Kidney epithelial cell (primary cell): ENCODE measurements around the gene PPP1R1C. TPM values are rescaled to one million over a fixed set of nuclear protein-coding genes. Genes with fewer than 3 reads are reported as not detected.

ENCODE experiments used
- DNase-seq: peaks from one replicate; pipeline ENCODE4 v3.0.0-alpha.2; 2010; ENCODE audit warnings: low read depth
- H3K27me3 ChIP-seq: 2 replicates; pipeline ENCODE4 v1.6.0; 2011; ENCODE audit warnings: low read length; ENCODE audit not compliant: control insufficient read depth, insufficient read depth
- H3K36me3 ChIP-seq: 2 replicates; pipeline ENCODE4 v1.5.1; 2011; ENCODE audit warnings: low read length; ENCODE audit not compliant: control insufficient read depth, insufficient read depth
- H3K4me3 ChIP-seq: 2 replicates; pipeline ENCODE4 v1.5.1; 2011; ENCODE audit warnings: low read depth, mild to moderate bottlenecking, control low read depth, low read length
- CTCF ChIP-seq: IDR thresholded peaks from 2 replicates; pipeline ENCODE4 v1.5.1; 2011; ENCODE audit warnings: mild to moderate bottlenecking, moderate library complexity, low read length, control low read depth, inconsistent platforms; ENCODE audit not compliant: insufficient read depth, poor library complexity, severe bottlenecking
- total RNA-seq: library from RNA; depleted of rRNA; stranded (reverse); fragments of >200 nt; gene quantifications from 2 replicates; pipeline ENCODE4 v1.2.3, GENCODE V29; 2015

PPP1R1C gene
- total RNA-seq, 1 donor from 2014 or later = 2.1 TPM

DNA sequence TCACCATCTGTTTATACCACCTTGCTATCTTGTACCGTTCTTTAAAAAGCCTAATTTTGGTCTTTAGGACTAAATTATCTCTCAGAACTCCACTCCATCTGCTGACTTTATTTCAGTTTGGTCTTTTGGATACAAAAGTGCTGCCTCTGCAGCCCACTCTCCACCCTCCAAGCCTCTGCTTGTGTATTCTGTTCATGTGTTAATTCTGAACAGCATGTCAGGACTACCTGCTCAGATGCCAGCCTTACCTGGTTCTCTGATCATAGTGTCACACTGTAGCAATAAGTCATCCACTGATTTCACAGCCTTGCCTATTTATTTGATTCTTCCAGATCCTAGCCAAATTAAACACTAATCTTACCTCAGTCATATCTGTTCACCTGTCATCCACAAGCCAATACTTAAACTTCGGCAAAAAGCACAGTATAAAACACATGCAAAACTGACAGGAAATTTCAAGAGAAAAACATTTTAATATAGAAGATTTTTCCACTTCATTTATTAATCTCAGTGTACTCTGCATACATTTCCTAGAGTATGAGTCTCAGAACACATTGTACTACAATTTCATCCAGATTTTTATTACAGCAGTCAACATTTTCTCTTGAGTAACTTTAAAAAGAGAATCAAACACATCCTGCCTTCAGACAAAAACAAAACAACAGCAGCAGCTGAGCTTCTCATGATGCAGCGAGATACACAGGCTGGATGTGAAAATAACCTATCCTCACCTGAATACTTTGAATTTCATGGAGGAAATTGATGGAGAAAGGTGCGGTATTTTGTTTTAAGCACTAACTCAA, 64.9 kb downstream of the PPP1R1C start:
- H3K27me3 ChIP-seq = no peaks in the 10 kb centered on the region
- no peak for DNase-seq
- no peak for TF ChIP-seq CTCF
- H3K4me3 ChIP-seq = no peak overlapping the region
- H3K36me3 ChIP-seq = no peaks in the 10 kb centered on the region

DNA sequence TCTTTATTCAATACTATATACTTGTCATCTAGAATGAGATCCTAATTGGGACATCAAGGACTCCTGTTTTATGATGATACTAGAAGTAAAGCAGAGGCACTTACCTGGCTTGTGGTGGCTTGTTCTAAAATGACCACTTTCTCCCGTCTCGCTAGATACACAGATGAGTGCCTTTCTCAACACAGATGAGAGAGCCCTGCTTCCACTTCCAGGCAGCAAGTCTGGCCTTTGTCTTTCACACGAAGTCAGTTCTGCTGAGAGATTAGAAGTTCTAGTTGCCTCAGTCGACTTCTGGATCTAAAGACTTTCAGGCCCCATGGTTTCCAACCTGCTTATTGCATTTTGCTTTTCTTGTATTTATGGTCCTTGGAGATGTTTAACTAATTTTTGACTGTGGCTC, 70.3 kb downstream of the PPP1R1C start:
- no peaks in the 10 kb centered on the region for H3K36me3 ChIP-seq
- H3K27me3 ChIP-seq = no peaks in the 10 kb centered on the region
- no peak for DNase-seq
- H3K4me3 ChIP-seq = no peak overlapping the region
- TF ChIP-seq CTCF = no peak

DNA sequence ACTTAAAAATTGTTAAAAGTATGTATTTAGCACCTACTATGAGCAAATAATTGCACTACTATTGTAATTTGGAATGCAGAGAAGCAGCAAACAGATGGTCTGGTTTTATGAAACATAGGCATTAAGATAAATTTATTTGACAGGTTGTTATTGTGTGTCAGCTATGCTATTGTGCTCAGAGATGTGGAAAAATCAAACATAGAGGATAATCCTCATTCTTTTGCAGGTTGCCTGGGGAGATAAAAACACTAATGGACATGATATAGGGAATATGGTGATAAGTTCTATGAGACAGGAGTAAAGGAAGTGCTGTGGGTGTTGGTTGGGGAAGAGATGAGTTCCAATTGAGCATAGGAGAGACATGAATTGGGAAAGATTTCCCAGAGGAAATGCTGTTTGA, 71.3 kb downstream of the PPP1R1C start:
- no peak overlapping the region for H3K4me3 ChIP-seq
- no peaks in the 10 kb centered on the region for H3K27me3 ChIP-seq
- DNase-seq = no peak
- TF ChIP-seq CTCF = no peak
- H3K36me3 ChIP-seq = no peaks in the 10 kb centered on the region

- no peaks in the 10 kb centered on the region for H3K36me3 ChIP-seq
- no peak for TF ChIP-seq CTCF
- no peak overlapping the region for H3K4me3 ChIP-seq
- no peaks in the 10 kb centered on the region for H3K27me3 ChIP-seq
- no peak for DNase-seq
These were observed 72.4 kb downstream of the PPP1R1C start for GRCh38 chr2:182058056-182058455.

DNA sequence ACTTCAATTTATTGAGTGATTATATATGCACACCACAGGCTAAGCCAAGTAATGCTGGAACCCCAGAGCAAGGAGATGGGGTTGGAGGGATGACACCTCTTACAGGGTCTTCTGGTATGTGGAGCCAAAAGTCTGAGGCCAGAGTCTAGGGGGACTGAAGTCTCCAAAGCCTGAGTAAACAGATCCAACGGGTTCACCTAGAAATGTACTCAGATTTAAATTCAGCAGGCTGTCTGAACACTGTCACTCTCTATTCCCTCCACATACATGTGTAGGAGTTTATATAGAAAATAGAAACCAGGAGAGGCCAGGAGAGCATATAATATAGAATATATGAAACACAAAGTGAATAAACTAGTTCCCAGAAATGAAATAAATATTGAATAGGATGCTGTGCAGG, 76.1 kb downstream of the PPP1R1C start:
- no peaks in the 10 kb centered on the region for H3K36me3 ChIP-seq
- no peak for TF ChIP-seq CTCF
- DNase-seq = no peak
- H3K27me3 ChIP-seq = no peaks in the 10 kb centered on the region
- H3K4me3 ChIP-seq = no peak overlapping the region

- Histone ChIP-seq H3K27me3 (no peaks in the 10 kb centered on the region), H3K36me3 (no peaks in the 10 kb centered on the region), H3K4me3 (no peak overlapping the region)
- TF ChIP-seq CTCF = no peak
- DNase-seq = no peak
These were observed 76.8 kb downstream of the PPP1R1C start for GRCh38 chr2:182062329-182062972.
